Embryonic facial prominence (tissue), 1 donor: ENCODE results near the gene STIM1.

Source experiments
- DNase-seq: peaks from one replicate; pipeline ENCODE4 v3.0.0-alpha.2; 2016; ENCODE audit errors: extremely low spot score

Gene STIM1

GRCh38 chr11:3830730-3831129, 24.7 kb upstream of the STIM1 start:
- no peak for DNase-seq

- no peak for DNase-seq
These were observed 23.9 kb upstream of the STIM1 start for GRCh38 chr11:3831378-3832239.

- no peak for DNase-seq
These were observed 22.6 kb upstream of the STIM1 start for GRCh38 chr11:3832816-3833215.

GRCh38 chr11:3833449-3833848, 22.0 kb upstream of the STIM1 start:
- DNase-seq: no peak

GRCh38 chr11:3834349-3834663, 21.2 kb upstream of the STIM1 start:
- no peak for DNase-seq

- no peak for DNase-seq
These were observed 20.6 kb upstream of the STIM1 start for GRCh38 chr11:3834664-3835461.

GRCh38 chr11:3835751-3836150, 19.7 kb upstream of the STIM1 start:
- no peak for DNase-seq

GRCh38 chr11:3836903-3837302, 18.6 kb upstream of the STIM1 start:
- DNase-seq: no peak

- no peak for DNase-seq
These were observed 17.7 kb upstream of the STIM1 start for GRCh38 chr11:3837793-3838192.

- no peak for DNase-seq
These were observed 17.0 kb upstream of the STIM1 start for GRCh38 chr11:3838504-3838903.

- DNase-seq: no peak
These were observed 15.2 kb upstream of the STIM1 start for GRCh38 chr11:3840004-3840869.

GRCh38 chr11:3840870-3841425, 14.5 kb upstream of the STIM1 start, which contains the start of gene RHOG:
TSS of gene RHOG (minus strand) at chr11:3840959. CDS start at chr11:3828138, 12,821 bp downstream.
- no peak for DNase-seq

- DNase-seq: no peak
These were observed 13.8 kb upstream of the STIM1 start for GRCh38 chr11:3841426-3842350.

- no peak for DNase-seq
These were observed 12.1 kb upstream of the STIM1 start for GRCh38 chr11:3843326-3843725.

GRCh38 chr11:3845246-3845645, 10.2 kb upstream of the STIM1 start:
- no peak for DNase-seq

GRCh38 chr11:3845670-3846069, 9.8 kb upstream of the STIM1 start:
- no peak for DNase-seq

- DNase-seq: no peak
These were observed 6.1 kb upstream of the STIM1 start for GRCh38 chr11:3849297-3849874.

GRCh38 chr11:3853545-3853842, 2.0 kb upstream of the STIM1 start:
- DNase-seq: no peak

GRCh38 chr11:3853899-3854659, 1.4 kb upstream of the STIM1 start:
- DNase-seq: no peak

- no peak for DNase-seq
These were observed 846 bp upstream of the STIM1 start for GRCh38 chr11:3854660-3854976.
